Measurements from ENCODE around the gene EEF1A2.

Gene EEF1A2

GRCh38 chr20:63531686-63532448 lies 33.0 kb upstream of the EEF1A2 start:
- no peak for DNase-seq (ENCODE audit: extremely low read depth, low read depth)
- TF ChIP-seq CTCF (IDR thresholded peaks at IDR 0.05; ENCODE audit: low read depth, low read length) = no peak

- no peak for TF ChIP-seq CTCF (IDR thresholded peaks at IDR 0.05; ENCODE audit: low read depth, low read length)
These were observed 31.9 kb upstream of the EEF1A2 start for GRCh38 chr20:63530788-63531160.

GRCh38 chr20:63529861-63530787 lies 31.2 kb upstream of the EEF1A2 start:
- no peak for DNase-seq (ENCODE audit: extremely low read depth, low read depth)
- TF ChIP-seq CTCF (IDR thresholded peaks at IDR 0.05; ENCODE audit: low read depth, low read length) = no peak

More at GRCh38 chr20:63530788-63531160, 31.9 kb upstream of the EEF1A2 start:
- DNase-seq (ENCODE audit: extremely low read depth, low read depth) = no peak

GRCh38 chr20:63529180-63529860 lies 30.4 kb upstream of the EEF1A2 start:
- TF ChIP-seq CTCF (IDR thresholded peaks at IDR 0.05; ENCODE audit: low read depth, low read length) = no peak
- no peak for DNase-seq (ENCODE audit: extremely low read depth, low read depth)

GRCh38 chr20:63527184-63527583 lies 28.3 kb upstream of the EEF1A2 start:
- TF ChIP-seq CTCF (IDR thresholded peaks at IDR 0.05; ENCODE audit: low read depth, low read length) = no peak

GRCh38 chr20:63525971-63526370 lies 27.1 kb upstream of the EEF1A2 start:
- no peak for TF ChIP-seq CTCF (IDR thresholded peaks at IDR 0.05; ENCODE audit: low read depth, low read length)
- no peak for DNase-seq (ENCODE audit: extremely low read depth, low read depth)

More at GRCh38 chr20:63527184-63527583, 28.3 kb upstream of the EEF1A2 start:
- DNase-seq (ENCODE audit: extremely low read depth, low read depth) = no peak
